Astrocyte (in vitro differentiated cells and primary cell): Measurements from ENCODE around the gene RFC2. TPM values are rescaled to one million over a fixed set of nuclear protein-coding genes. Genes with fewer than 3 reads are reported as not detected.

Experiments
- DNase-seq: peaks from one replicate; pipeline ENCODE4 v3.0.0-alpha.2; 2010; ENCODE audit warnings: low read depth
- FAIRE-seq: peaks from 2 replicates; lab custom pipeline; 2011; peaks lifted over from hg19 to GRCh38; lab: Jason Lieb, UNC
- H2AFZ ChIP-seq: 2 replicates; pipeline ENCODE4 v1.6.0; 2012; ENCODE audit warnings: low read depth, low read length, inconsistent platforms
- H3K27ac ChIP-seq: 2 replicates; pipeline ENCODE4 v1.5.1; 2011; ENCODE audit warnings: low read depth, low read length, inconsistent platforms
- H3K27me3 ChIP-seq: 2 replicates; pipeline ENCODE4 v1.6.0; 2011; ENCODE audit warnings: low read length, inconsistent platforms; ENCODE audit not compliant: insufficient read depth
- H3K36me3 ChIP-seq: 2 replicates; pipeline ENCODE4 v1.5.1; 2011; ENCODE audit warnings: low read length, inconsistent platforms; ENCODE audit not compliant: insufficient read depth
- H3K4me1 ChIP-seq: 2 replicates; pipeline ENCODE4 v1.5.1; 2011; ENCODE audit warnings: low read length, inconsistent platforms; ENCODE audit not compliant: insufficient read depth
- H3K4me2 ChIP-seq: 2 replicates; pipeline ENCODE4 v1.6.0; 2012; ENCODE audit warnings: low read length, inconsistent platforms
- H3K4me3 ChIP-seq: 2 replicates; pipeline ENCODE4 v1.5.1; 2011; ENCODE audit warnings: low read depth, mild to moderate bottlenecking, low read length, inconsistent platforms; ENCODE audit not compliant: insufficient read depth
- H3K79me2 ChIP-seq: 2 replicates; pipeline ENCODE4 v1.6.0; 2012; ENCODE audit warnings: mild to moderate bottlenecking, low read length, inconsistent platforms; ENCODE audit not compliant: insufficient read depth
- H3K9ac ChIP-seq: 2 replicates; pipeline ENCODE4 v1.6.0; 2012; ENCODE audit warnings: mild to moderate bottlenecking, low read length, inconsistent platforms
- H3K9me3 ChIP-seq: 2 replicates; pipeline ENCODE4 v1.5.1; 2012; ENCODE audit warnings: low read depth, mild to moderate bottlenecking, low read length, inconsistent platforms; ENCODE audit not compliant: insufficient read depth
- H4K20me1 ChIP-seq: 2 replicates; pipeline ENCODE4 v1.6.0; 2012; ENCODE audit warnings: low read length, inconsistent platforms; ENCODE audit not compliant: insufficient read depth
- H3K27ac Mint-ChIP-seq: one replicate; pipeline ENCODE4 v1.8.0; 2021; ENCODE audit warnings: mild to moderate bottlenecking, mixed read lengths; ENCODE audit not compliant: unreplicated experiment
- H3K27me3 Mint-ChIP-seq: one replicate; pipeline ENCODE4 v1.8.0; 2021; ENCODE audit warnings: low read depth, mixed read lengths; ENCODE audit not compliant: unreplicated experiment
- H3K36me3 Mint-ChIP-seq: one replicate; pipeline ENCODE4 v1.8.0; 2021; ENCODE audit warnings: low read depth, mixed read lengths; ENCODE audit not compliant: unreplicated experiment
- H3K4me1 Mint-ChIP-seq: one replicate; pipeline ENCODE4 v1.8.0; 2021; ENCODE audit warnings: low read depth, mixed read lengths; ENCODE audit not compliant: unreplicated experiment
- H3K4me3 Mint-ChIP-seq: one replicate; pipeline ENCODE4 v1.8.0; 2021; ENCODE audit warnings: mild to moderate bottlenecking, moderate library complexity, mixed read lengths; ENCODE audit not compliant: unreplicated experiment
- H3K9me3 Mint-ChIP-seq: one replicate; pipeline ENCODE4 v1.8.0; 2021; ENCODE audit warnings: mild to moderate bottlenecking, mixed read lengths; ENCODE audit not compliant: unreplicated experiment
- CTCF ChIP-seq: IDR thresholded peaks from 2 replicates; pipeline ENCODE4 v1.5.1; 2011; ENCODE audit warnings: low read depth, mild to moderate bottlenecking, inconsistent platforms, low read length, moderate library complexity; ENCODE audit not compliant: insufficient read depth
- EZH2 ChIP-seq: IDR thresholded peaks from 2 replicates; pipeline ENCODE4 v1.6.1; 2012; ENCODE audit warnings: mild to moderate bottlenecking, low read length, inconsistent platforms; ENCODE audit not compliant: insufficient read depth
- total RNA-seq: library from RNA; stranded (reverse); gene quantifications from 2 replicates; pipeline ENCODE4 v1.2.1, GENCODE V29; 2021

Gene RFC2
- total RNA-seq, 1 donor from 2014 or later, result 12.3 TPM

- H4K20me1 ChIP-seq, result peaks cover 92% of the 10 kb centered on the region
- peaks cover 3% of the 10 kb centered on the region for H3K36me3 Mint-ChIP-seq
- H3K27ac ChIP-seq, result no peak overlapping the region
- H3K27ac Mint-ChIP-seq, result no peak overlapping the region
- peaks cover 4% of the 10 kb centered on the region for H3K4me1 Mint-ChIP-seq
- H3K27me3 ChIP-seq, result no peaks in the 10 kb centered on the region
- H3K4me3 ChIP-seq, result no peak overlapping the region
- H3K4me3 Mint-ChIP-seq, result no peak overlapping the region
- H3K79me2 ChIP-seq, result peaks cover 89% of the 10 kb centered on the region
- no peak for TF ChIP-seq EZH2
- TF ChIP-seq CTCF, result no peak
- peaks cover 10% of the 10 kb centered on the region for H3K4me1 ChIP-seq
- DNase-seq (no peak), FAIRE-seq (no peak)
- H3K9me3 Mint-ChIP-seq, result no peaks in the 10 kb centered on the region
- no peaks in the 10 kb centered on the region for H3K9me3 ChIP-seq
- no peaks in the 10 kb centered on the region for H3K36me3 ChIP-seq
- no peak overlapping the region for H3K9ac ChIP-seq
- H3K27me3 Mint-ChIP-seq, result no peaks in the 10 kb centered on the region
- H3K4me2 ChIP-seq, result peak overlapping the region; percentile 7
- no peak overlapping the region for H2AFZ ChIP-seq
Measured at GRCh38 chr7:74294191-74294998, 40.2 kb upstream of the RFC2 start.

GRCh38 chr7:74293577-74293908, 39.3 kb upstream of the RFC2 start:
- H3K4me1 ChIP-seq, result peaks cover 15% of the 10 kb centered on the region
- H3K79me2 ChIP-seq, result peaks cover 82% of the 10 kb centered on the region
- H3K9ac ChIP-seq, result no peak overlapping the region
- Mint-ChIP-seq H3K9me3 (no peaks in the 10 kb centered on the region), H3K4me1 (peaks cover 4% of the 10 kb centered on the region), H3K36me3 (peaks cover 3% of the 10 kb centered on the region), H3K27me3 (no peaks in the 10 kb centered on the region), H3K27ac (no peak overlapping the region), H3K4me3 (no peak overlapping the region)
- TF ChIP-seq CTCF, result no peak
- no peak overlapping the region for H3K27ac ChIP-seq
- no peaks in the 10 kb centered on the region for H3K9me3 ChIP-seq
- H3K4me3 ChIP-seq, result no peak overlapping the region
- peaks cover 85% of the 10 kb centered on the region for H4K20me1 ChIP-seq
- peak overlapping the region; percentile 15 for H3K4me2 ChIP-seq
- no peaks in the 10 kb centered on the region for H3K27me3 ChIP-seq
- H3K36me3 ChIP-seq, result no peaks in the 10 kb centered on the region
- no peak for FAIRE-seq
- DNase-seq, result no peak
- no peak overlapping the region for H2AFZ ChIP-seq
